K562 (cell line): Measurements from ENCODE around the gene LAMA1. TPM values are rescaled to one million over a fixed set of nuclear protein-coding genes. Genes with fewer than 3 reads are reported as not detected.

Experiments
- ETS1 ChIP-seq: conservative IDR thresholded peaks from 2 replicates; pipeline ENCODE4 v1.6.1; 2011; ENCODE audit warnings: low read depth, mild to moderate bottlenecking, low read length; ENCODE audit not compliant: control insufficient read depth
- FOXA1 ChIP-seq: fragments of 450-650 bp; IDR thresholded peaks from 2 replicates; pipeline ENCODE4 v1.6.1; 2016; ENCODE audit warnings: mild to moderate bottlenecking, borderline replicate concordance
- FOXJ3 ChIP-seq: sonication (generic); formaldehyde crosslinking; IDR thresholded peaks from 2 replicates; pipeline ENCODE4 v1.4.0; 2020; ENCODE audit warnings: mild to moderate bottlenecking, missing genetic modification reagents
- KDM4B ChIP-seq, 2 experiments: fragments of 450-650 bp in 1 of 2; sonication (generic) in 1 of 2; IDR thresholded peaks; 2 replicates each; pipeline ENCODE4 v1.6.1; 2016 to 2017; ENCODE audit warnings: borderline replicate concordance in 2 of 2, antibody characterized with exemption in 1 of 2, low read depth in 1 of 2, mild to moderate bottlenecking in 1 of 2
- MCM5 ChIP-seq: fragments of 450-650 bp; IDR thresholded peaks from 2 replicates; pipeline ENCODE4 v1.6.1; 2016; ENCODE audit warnings: low read depth
- NKRF ChIP-seq: fragments of 450-650 bp; IDR thresholded peaks from 2 replicates; pipeline ENCODE4 v1.6.1; 2016; ENCODE audit warnings: borderline replicate concordance
- PHB2 ChIP-seq: fragments of 450-650 bp; IDR thresholded peaks from 2 replicates; pipeline ENCODE4 v1.6.1; 2017; ENCODE audit warnings: low read depth
- PHF20 ChIP-seq: fragments of 450-650 bp; IDR thresholded peaks from 2 replicates; pipeline ENCODE4 v1.6.1; 2018; ENCODE audit not compliant: partially characterized antibody
- RBFOX2 ChIP-seq: fragments of 200-400 bp; formaldehyde crosslinking; IDR thresholded peaks from 2 replicates; pipeline ENCODE4 v1.6.1; 2017; ENCODE audit warnings: low read depth, mild to moderate bottlenecking, low read length, moderate library complexity
- SRSF9 ChIP-seq: fragments of 200-400 bp; formaldehyde crosslinking; IDR thresholded peaks from 2 replicates; pipeline ENCODE4 v1.6.1; 2017; ENCODE audit warnings: low read depth, low read length, borderline replicate concordance
- TFAM ChIP-seq: fragments of 250-450 bp; sonication (Bioruptor Pico); conservative IDR thresholded peaks from 2 replicates; pipeline ENCODE4 v1.5.0; 2021; ENCODE audit warnings: mild to moderate bottlenecking, moderate library complexity
- ZBTB1 ChIP-seq: sonication (generic); formaldehyde crosslinking; IDR thresholded peaks from 2 replicates; pipeline ENCODE4 v1.8.1; 2023; ENCODE audit warnings: missing genetic modification reagents, low read depth, mild to moderate bottlenecking, borderline replicate concordance
- ZNF282 ChIP-seq: sonication (generic); formaldehyde crosslinking; IDR thresholded peaks from 2 replicates; pipeline ENCODE4 v1.8.1; 2023; ENCODE audit warnings: missing genetic modification reagents
- ZNF407 ChIP-seq: fragments of 450-650 bp; IDR thresholded peaks from 2 replicates; pipeline ENCODE4 v1.6.1; 2016; ENCODE audit warnings: low read depth
- polyA plus RNA-seq, 8 experiments: library from polyadenylated mRNA; depleted of rRNA in 4 of 8; stranded (reverse) in 5 of 8; unstranded in 3 of 8; fragments of >200 nt; fragmentation: Nextera tagmentation in 2 of 8; fragmentation: Illumina TruSeq in 1 of 8; extraction: Ambion mirVana in 2 of 8; extraction: Trizol in 1 of 8; gene quantifications; 2 replicates each; pipeline versions ENCODE4 v1.2.1 to v1.2.3, GENCODE V29; 2011 to 2014; ENCODE audit warnings: inconsistent platforms in 1 of 8, missing spikeins in 1 of 8
- total RNA-seq, 7 experiments: library from RNA; depleted of rRNA in 6 of 7; stranded (reverse); fragments of >200 nt in 6 of 7; fragmentation: Illumina TruSeq in 2 of 7; extraction: Trizol in 2 of 7; gene quantifications; 2 replicates each; pipeline versions ENCODE4 v1.2.1 to v1.2.3, GENCODE V29; 2011 to 2021; ENCODE audit warnings: low replicate concordance in 1 of 7
- TF ChIP-seq, protein P1 (sequence below): sonication (generic); formaldehyde crosslinking; IDR thresholded peaks from 2 replicates; pipeline ENCODE4 v1.5.0; 2020; ENCODE audit warnings: missing genetic modification reagents

LAMA1 gene
- total and polyA plus RNA-seq, 9 of the 15 experiments (the other 6 are each of a cell fraction or from before 2014, with no cell fraction given): 0.04 TPM; not detected in 8

- peak; percentile 37; the same call in 1 of the 2 replicates for TF ChIP-seq ZBTB1 (CRISPR knock-in tag)
- no peak for TF ChIP-seq ZNF282 (CRISPR knock-in tag)
- no peak for TF ChIP-seq ETS1
- TF ChIP-seq NKRF: peak; percentile 43; the same call in 1 of the 2 replicates
- no peak for TF ChIP-seq FOXJ3
- 0 out of 2 replicates have a peak, but pooled peaks have one; percentile 53 for TF ChIP-seq MCM5
- TF ChIP-seq FOXA1: no peak
- TF ChIP-seq ZNF407: no peak
- TF ChIP-seq SRSF9: no peak
- TF ChIP-seq KDM4B (IDR thresholded peaks at IDR 0.05; ENCODE audit: borderline replicate concordance in 2 of 2, low read depth in 1 of 2): no peak
- TF ChIP-seq TFAM: no peak
- TF ChIP-seq PHB2: peak; percentile 55; the same call in 1 of the 2 replicates
- TF ChIP-seq, protein P1, sequence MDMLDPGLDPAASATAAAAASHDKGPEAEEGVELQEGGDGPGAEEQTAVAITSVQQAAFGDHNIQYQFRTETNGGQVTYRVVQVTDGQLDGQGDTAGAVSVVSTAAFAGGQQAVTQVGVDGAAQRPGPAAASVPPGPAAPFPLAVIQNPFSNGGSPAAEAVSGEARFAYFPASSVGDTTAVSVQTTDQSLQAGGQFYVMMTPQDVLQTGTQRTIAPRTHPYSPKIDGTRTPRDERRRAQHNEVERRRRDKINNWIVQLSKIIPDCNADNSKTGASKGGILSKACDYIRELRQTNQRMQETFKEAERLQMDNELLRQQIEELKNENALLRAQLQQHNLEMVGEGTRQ (CRISPR knock-in tag): no peak
- TF ChIP-seq PHF20: no peak
- TF ChIP-seq RBFOX2: no peak
Measured at GRCh38 chr18:6920099-6920955, 197.3 kb downstream of the LAMA1 start (continued).
